K562 (cell line): ENCODE data around the gene ENKUR. TPM values are rescaled to one million over a fixed set of nuclear protein-coding genes. Genes with fewer than 3 reads are reported as not detected.

Source experiments
- BMI1 ChIP-seq: fragments of 150-350 bp; IDR thresholded peaks from 2 replicates; pipeline ENCODE4 v1.6.1; 2014; ENCODE audit warnings: low read length
- CBFB ChIP-seq: sonication (generic); formaldehyde crosslinking; IDR thresholded peaks from 2 replicates; pipeline ENCODE4 v1.4.0; 2020; ENCODE audit warnings: mild to moderate bottlenecking, missing genetic modification reagents
- DMBX1 ChIP-seq: fragments of 250-450 bp; sonication (Bioruptor Pico); IDR thresholded peaks from 2 replicates; pipeline ENCODE4 v1.8.0; 2022; ENCODE audit warnings: inconsistent platforms, mild to moderate bottlenecking, moderate library complexity, borderline replicate concordance
- ESRRA ChIP-seq: fragments of 450-650 bp; IDR thresholded peaks from 2 replicates; pipeline ENCODE4 v1.6.1; 2014; ENCODE audit warnings: low read depth, mild to moderate bottlenecking, moderate library complexity, borderline replicate concordance
- FOXA1 ChIP-seq: fragments of 450-650 bp; IDR thresholded peaks from 2 replicates; pipeline ENCODE4 v1.6.1; 2016; ENCODE audit warnings: mild to moderate bottlenecking, borderline replicate concordance
- GABPA ChIP-seq: fragments of 200-800 bp; sonication (Bioruptor generic); conservative IDR thresholded peaks from 2 replicates; pipeline ENCODE4 v1.6.1; 2016; ENCODE audit warnings: low read depth, missing genetic modification characterization, missing compliant biosample characterization
- HDAC3 ChIP-seq: fragments of 450-650 bp; IDR thresholded peaks from 2 replicates; pipeline ENCODE4 v1.6.1; 2018; ENCODE audit warnings: borderline replicate concordance, mild to moderate bottlenecking, moderate library complexity; ENCODE audit not compliant: partially characterized antibody
- NFIX ChIP-seq: fragments of 250-450 bp; sonication (Bioruptor Pico); IDR thresholded peaks from 2 replicates; pipeline ENCODE4 v1.4.0; 2020; ENCODE audit warnings: low read depth, mild to moderate bottlenecking, moderate library complexity
- NR2C1 ChIP-seq, 2 experiments: fragments of 450-650 bp; IDR thresholded peaks; 2 replicates each; pipeline ENCODE4 v1.6.1; 2017; ENCODE audit warnings: mild to moderate bottlenecking in 2 of 2, antibody characterized with exemption in 1 of 2, inconsistent platforms in 1 of 2, missing compliant biosample characterization in 1 of 2, missing genetic modification characterization in 1 of 2
- POLR2A ChIP-seq: fragments of 450-650 bp; conservative IDR thresholded peaks from 2 replicates; pipeline ENCODE4 v1.6.1; 2016
- PRPF4 ChIP-seq: fragments of 200-400 bp; formaldehyde crosslinking; IDR thresholded peaks from one replicate; pipeline ENCODE4 v1.6.1; 2017; ENCODE audit warnings: low read length, low read depth, mild to moderate bottlenecking; ENCODE audit not compliant: insufficient read depth, poor library complexity, severe bottlenecking
- ZFP36 ChIP-seq: fragments of 150-350 bp; IDR thresholded peaks from 2 replicates; pipeline ENCODE4 v1.6.1; 2018; ENCODE audit warnings: low read length, low read depth; ENCODE audit not compliant: partially characterized antibody
- ZNF668 ChIP-seq: fragments of 250-450 bp; sonication (Bioruptor Pico); IDR thresholded peaks from 2 replicates; pipeline ENCODE4 v1.8.0; 2022; ENCODE audit warnings: mild to moderate bottlenecking, inconsistent platforms
- polyA plus RNA-seq, 8 experiments: library from polyadenylated mRNA; depleted of rRNA in 4 of 8; stranded (reverse) in 5 of 8; unstranded in 3 of 8; fragments of >200 nt; fragmentation: Nextera tagmentation in 2 of 8; fragmentation: Illumina TruSeq in 1 of 8; extraction: Ambion mirVana in 2 of 8; extraction: Trizol in 1 of 8; gene quantifications; 2 replicates each; pipeline versions ENCODE4 v1.2.1 to v1.2.3, GENCODE V29; 2011 to 2014; ENCODE audit warnings: inconsistent platforms in 1 of 8, missing spikeins in 1 of 8
- total RNA-seq, 7 experiments: library from RNA; depleted of rRNA in 6 of 7; stranded (reverse); fragments of >200 nt in 6 of 7; fragmentation: Illumina TruSeq in 2 of 7; extraction: Trizol in 2 of 7; gene quantifications; 2 replicates each; pipeline versions ENCODE4 v1.2.1 to v1.2.3, GENCODE V29; 2011 to 2021; ENCODE audit warnings: low replicate concordance in 1 of 7
- TF ChIP-seq, protein P1 (sequence below): fragments of 450-650 bp; formaldehyde crosslinking; IDR thresholded peaks from 2 replicates; pipeline ENCODE4 v1.4.0; 2020; ENCODE audit warnings: mild to moderate bottlenecking, moderate library complexity
- TF ChIP-seq, protein P2 (sequence below): conservative IDR thresholded peaks from 2 replicates; pipeline ENCODE4 v1.6.1; 2011; ENCODE audit warnings: low read depth, mild to moderate bottlenecking, low read length; ENCODE audit not compliant: control insufficient read depth
- TF ChIP-seq, protein P3 (sequence below), 2 experiments: fragments of 450-650 bp; IDR thresholded peaks; 2 replicates each; pipeline ENCODE4 v1.6.1; 2016; ENCODE audit warnings: mild to moderate bottlenecking in 2 of 2, borderline replicate concordance in 1 of 2, low read depth in 1 of 2, moderate library complexity in 1 of 2

ENKUR gene
- total and polyA plus RNA-seq, 9 of the 15 experiments (the other 6 are each of a cell fraction or from before 2014, with no cell fraction given), result 0.06 to 0.46 (median 0.20) TPM

DNA sequence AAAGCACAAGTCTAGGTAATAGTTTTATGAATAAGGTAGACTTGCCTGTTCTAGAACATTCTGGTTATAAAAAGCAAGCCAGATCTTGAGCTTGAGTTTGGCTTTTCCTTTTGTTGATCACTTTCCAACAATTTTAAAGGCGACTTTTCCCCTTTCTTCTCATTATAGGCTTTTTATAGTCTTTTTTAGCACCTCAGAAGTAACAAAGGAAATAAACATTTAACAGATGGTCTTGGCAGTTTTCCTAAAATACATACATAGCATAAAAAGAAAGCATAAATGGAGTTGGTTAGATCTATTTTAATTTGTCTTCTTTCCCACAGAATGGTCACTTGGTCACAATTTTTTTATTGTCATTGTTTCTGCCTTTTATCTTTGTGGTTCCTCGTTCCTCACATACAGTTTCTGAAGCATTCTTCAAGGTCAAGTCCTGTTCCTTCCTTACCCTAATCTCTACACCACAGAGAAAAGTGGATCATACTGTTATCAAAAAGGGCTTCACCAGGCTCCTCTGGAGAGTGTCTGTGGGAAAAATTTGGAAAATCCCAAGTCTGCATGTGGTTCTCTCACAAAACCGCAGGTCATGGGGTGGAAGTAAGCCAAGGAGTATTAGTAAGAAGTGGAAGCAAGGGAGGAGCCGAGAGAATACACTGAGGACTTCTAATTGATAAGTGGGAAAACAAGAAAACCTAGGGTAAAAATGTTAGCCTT, 31.8 kb upstream of the ENKUR start (continued):
- TF ChIP-seq, protein P1, sequence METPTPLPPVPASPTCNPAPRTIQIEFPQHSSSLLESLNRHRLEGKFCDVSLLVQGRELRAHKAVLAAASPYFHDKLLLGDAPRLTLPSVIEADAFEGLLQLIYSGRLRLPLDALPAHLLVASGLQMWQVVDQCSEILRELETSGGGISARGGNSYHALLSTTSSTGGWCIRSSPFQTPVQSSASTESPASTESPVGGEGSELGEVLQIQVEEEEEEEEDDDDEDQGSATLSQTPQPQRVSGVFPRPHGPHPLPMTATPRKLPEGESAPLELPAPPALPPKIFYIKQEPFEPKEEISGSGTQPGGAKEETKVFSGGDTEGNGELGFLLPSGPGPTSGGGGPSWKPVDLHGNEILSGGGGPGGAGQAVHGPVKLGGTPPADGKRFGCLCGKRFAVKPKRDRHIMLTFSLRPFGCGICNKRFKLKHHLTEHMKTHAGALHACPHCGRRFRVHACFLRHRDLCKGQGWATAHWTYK, result no peak
- TF ChIP-seq PRPF4 (no peak), POLR2A (no peak), ZFP36 (no peak), FOXA1 (no peak), HDAC3 (peak; percentile 53), ZNF668 (CRISPR knock-in tag) (no peak), CBFB (no peak), ESRRA (peak; percentile 95), NR2C1 (IDR thresholded peaks at IDR 0.05) (no peak), NR2C1 (tag; IDR thresholded peaks at IDR 0.05) (no peak), NFIX (no peak), GABPA (tag) (no peak), DMBX1 (CRISPR knock-in tag) (0 out of 2 replicates have a peak, but pooled peaks have one; percentile 42), BMI1 (no peak)
- TF ChIP-seq, protein P2, sequence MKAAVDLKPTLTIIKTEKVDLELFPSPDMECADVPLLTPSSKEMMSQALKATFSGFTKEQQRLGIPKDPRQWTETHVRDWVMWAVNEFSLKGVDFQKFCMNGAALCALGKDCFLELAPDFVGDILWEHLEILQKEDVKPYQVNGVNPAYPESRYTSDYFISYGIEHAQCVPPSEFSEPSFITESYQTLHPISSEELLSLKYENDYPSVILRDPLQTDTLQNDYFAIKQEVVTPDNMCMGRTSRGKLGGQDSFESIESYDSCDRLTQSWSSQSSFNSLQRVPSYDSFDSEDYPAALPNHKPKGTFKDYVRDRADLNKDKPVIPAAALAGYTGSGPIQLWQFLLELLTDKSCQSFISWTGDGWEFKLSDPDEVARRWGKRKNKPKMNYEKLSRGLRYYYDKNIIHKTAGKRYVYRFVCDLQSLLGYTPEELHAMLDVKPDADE, result no peak
- TF ChIP-seq, protein P3, sequence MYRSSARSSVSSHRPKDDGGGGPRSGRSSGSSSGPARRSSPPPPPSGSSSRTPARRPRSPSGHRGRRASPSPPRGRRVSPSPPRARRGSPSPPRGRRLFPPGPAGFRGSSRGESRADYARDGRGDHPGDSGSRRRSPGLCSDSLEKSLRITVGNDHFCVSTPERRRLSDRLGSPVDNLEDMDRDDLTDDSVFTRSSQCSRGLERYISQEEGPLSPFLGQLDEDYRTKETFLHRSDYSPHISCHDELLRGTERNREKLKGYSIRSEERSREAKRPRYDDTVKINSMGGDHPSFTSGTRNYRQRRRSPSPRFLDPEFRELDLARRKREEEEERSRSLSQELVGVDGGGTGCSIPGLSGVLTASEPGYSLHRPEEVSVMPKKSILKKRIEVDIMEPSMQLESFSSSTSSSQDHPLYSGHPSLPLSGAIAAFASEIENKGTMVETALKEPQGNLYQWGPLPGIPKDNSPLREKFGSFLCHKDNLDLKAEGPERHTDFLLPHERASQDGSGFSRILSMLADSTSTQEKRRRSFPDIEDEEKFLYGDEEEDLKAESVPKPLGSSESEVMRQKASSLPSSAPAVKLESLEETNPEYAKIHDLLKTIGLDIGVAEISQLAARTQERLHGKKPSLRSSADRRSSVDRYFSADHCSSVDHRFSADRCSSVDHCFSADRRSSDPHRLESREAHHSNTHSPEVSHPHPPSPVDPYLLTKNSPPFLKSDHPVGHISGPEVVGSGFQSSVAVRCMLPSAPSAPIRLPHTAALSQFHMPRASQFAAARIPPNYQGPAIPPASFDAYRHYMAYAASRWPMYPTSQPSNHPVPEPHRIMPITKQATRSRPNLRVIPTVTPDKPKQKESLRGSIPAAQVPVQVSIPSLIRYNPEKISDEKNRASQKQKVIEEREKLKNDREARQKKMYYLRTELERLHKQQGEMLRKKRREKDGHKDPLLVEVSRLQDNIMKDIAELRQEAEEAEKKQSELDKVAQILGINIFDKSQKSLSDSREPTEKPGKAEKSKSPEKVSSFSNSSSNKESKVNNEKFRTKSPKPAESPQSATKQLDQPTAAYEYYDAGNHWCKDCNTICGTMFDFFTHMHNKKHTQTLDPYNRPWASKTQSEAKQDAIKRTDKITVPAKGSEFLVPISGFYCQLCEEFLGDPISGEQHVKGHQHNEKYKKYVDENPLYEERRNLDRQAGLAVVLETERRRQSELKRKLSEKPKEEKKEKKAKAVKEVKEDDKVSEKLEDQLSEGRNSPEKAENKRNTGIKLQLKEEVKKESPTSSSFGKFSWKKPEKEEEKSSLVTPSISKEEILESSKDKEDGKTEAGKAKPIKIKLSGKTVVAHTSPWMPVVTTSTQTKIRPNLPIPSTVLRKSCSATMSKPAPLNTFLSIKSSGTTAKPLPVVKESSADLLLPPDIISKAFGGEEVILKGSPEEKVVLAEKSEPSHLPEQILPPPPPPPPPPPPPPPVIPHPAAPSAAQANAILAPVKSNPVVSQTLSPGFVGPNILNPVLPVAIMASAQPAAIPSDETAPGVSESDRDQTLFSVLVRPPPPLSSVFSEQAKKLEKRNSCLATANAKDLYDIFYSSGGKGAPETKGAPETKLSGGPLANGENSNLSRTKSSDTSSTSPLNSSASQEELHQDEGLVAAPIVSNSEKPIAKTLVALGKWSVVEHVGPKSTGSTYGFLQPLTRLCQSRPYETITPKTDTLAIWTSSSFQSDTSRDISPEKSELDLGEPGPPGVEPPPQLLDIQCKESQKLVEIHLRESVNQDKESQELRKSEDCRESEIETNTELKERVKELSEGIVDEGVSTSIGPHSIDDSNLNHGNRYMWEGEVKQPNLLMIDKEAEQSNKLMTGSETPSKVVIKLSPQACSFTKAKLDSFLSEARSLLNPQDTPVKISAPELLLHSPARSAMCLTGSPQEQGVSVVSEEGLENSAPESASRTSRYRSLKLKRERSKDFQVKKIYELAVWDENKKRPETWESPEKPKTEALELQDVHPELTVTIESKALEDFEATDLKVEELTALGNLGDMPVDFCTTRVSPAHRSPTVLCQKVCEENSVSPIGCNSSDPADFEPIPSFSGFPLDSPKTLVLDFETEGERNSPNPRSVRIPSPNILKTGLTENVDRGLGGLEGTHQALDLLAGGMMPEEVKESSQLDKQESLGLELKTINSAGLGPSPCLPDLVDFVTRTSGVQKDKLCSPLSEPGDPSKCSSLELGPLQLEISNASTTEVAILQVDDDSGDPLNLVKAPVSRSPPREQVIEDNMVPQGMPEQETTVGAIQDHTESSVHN (IDR thresholded peaks at IDR 0.05; ENCODE audit: borderline replicate concordance in 1 of 2, low read depth in 1 of 2), result no peak
